Stimulated activated CD4-positive, alpha-beta T cell treated with anti-CD3 and anti-CD28 coated beads, Interleukin-15, amount 100 ng/mL, for 24 hours (primary cell): Measurements from ENCODE around the gene TSPO2.

Experiments
- DNase-seq: peaks from one replicate; pipeline ENCODE4 v3.0.0-alpha.2; 2020

The TSPO2 gene

DNA sequence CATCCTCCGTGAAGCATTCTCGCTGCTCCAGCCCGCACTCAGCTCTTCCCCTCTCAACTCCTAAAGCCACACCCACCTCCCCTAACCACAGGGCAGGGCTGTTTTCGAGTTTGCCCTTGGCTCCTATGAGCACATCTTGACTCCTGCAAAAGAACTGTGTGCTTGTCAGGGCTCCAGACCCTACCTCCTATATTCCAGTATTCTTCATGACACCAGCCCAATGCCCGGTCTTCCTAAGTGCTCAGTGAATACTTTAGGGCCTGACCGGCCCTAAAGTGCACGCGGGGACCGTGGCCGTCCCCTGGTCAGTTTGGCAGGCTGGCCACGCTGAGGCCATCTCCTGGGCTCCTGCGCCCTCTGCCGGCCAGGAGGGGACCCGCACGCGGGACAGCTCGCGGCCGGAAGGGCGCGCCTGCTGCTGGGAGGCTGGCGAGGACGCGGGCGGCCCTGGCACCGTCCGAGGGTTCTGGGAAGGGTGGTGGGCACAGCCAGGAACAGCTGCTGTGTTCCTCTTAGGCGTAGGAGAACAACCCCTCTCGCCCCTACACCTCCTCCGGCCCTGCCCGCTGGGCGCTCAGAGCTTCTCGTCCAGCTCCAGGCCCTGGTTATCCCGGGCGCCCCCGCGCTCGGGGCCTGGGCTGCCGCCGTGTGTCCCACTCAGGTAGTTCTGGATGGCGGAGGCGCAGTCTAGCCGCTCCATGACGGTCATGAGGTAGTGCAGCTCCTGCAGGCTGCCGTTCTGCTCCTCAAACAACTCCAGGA, 14.3 kb upstream of the TSPO2 start:
- peak; percentile 82 for DNase-seq

DNA sequence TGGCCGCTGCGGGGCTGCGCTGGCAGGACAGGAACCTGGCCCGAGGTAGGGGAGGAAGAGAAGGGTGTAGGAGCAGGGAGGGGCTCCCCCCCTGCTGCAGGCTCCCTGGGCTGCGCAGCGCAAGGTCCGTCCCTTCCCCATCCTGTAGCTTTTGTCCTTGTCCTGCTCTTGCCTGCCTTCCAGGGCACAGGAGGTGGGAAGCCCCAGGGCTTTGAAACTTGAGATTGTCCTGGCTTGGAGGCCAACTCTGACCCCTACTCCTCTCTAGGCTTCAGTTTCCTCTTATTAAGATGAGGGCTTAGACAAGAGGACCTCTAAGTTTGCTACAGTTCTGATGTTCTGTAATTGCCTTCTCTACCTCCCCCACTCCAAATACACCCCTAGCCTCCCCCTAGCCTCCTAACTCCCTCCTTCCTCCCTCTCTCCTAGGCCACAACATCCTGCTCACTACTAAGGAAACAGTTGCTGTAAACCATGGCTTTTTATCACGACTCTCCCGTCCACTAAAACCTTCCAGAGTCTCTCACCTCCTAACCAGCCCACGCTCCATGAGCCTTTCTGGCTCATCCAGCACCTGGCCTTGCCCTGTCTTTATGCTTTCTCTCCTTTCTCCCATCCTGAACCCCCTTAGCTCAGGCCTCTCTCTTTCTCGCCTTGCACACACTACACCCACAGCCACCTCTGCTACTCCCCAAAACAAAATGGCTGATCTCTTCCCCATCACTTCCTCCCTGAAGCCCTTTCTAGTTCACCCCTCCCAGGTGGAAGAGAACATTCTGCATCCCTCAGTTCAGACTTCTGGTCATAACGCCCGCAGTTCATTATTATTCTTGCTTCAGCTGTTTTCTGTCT, 13.5 kb upstream of the TSPO2 start:
- DNase-seq: no peak

DNA sequence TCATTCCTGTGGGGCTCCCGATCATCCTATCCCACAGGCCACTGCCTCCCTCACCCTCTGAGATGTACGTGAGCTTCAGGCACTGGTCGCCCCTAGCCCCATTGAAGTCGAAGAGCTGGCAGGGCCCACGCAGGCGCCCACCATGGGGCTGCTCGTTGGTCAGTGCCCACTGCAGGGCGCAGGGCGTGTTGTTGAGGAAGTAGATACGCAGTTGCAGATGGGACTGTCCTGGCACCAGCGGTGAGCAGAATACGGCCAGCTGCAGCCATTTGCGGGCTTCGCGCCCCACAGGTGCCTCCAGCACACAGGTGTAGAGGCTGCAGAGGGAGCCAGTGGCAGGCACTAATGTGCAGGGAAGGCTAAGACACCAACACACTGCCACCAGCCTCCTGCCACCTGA, 9.4 kb upstream of the TSPO2 start:
- DNase-seq: no peak

DNA sequence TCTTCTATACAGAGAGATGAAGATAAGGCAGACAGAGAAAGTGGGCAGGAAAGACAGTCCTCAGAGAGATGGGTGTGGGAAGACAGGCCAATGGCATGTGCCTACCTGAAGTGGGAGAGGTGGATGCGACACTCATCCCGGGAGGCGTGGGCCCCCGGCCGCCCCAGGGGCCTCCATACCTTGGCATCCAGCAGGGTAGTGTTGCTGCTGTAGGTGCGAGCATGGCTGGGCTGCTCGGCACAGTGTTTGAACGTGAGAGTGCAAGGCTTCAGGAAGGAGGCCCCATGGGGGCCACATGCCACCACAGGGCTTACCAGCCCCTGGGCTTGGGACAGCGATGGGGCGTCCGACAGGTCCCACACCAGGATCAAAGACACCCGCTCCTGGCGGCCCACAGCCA, 8.5 kb upstream of the TSPO2 start:
- DNase-seq: no peak

DNA sequence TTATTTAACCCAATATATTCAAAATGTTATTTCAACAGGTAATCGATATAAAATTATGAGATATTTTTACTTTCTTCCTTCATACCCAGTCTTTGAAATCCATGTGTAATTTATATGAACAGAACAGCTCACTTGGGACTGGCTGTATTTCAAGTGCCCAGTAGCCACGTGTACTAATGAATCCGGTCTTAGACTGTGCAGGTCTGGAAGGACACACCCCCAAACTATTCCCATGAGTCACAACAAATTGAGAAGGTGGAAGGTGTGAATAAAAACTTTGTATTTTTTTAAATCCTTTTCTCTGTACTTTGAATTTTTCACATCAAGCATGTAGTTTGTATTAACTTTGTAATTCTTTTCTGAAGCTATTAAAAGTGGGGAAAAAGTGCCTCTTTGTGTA, 6.1 kb upstream of the TSPO2 start:
- no peak for DNase-seq

DNA sequence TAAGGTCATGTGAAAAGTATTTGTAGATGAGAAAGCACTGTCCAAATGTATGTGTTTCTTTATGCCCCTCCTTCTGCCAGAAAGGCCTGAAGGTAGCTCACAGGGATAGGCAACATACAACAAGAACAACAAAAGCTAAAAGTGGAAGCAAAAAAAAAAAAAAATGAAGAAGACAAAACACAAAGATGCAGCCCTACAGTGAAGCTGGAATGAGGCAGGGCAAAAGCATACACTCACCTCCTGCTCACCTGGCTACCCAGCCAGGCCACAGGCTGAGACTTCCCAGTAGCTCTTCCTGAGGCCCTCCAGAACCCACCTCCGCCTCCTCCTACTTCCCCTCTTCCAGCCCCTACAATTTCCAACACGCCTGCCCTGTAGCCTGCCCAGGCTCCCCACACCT, 5.7 kb upstream of the TSPO2 start:
- DNase-seq: no peak

- DNase-seq: no peak
These were observed 5.0 kb upstream of the TSPO2 start for GRCh38 chr6:41037107-41037900.

DNA sequence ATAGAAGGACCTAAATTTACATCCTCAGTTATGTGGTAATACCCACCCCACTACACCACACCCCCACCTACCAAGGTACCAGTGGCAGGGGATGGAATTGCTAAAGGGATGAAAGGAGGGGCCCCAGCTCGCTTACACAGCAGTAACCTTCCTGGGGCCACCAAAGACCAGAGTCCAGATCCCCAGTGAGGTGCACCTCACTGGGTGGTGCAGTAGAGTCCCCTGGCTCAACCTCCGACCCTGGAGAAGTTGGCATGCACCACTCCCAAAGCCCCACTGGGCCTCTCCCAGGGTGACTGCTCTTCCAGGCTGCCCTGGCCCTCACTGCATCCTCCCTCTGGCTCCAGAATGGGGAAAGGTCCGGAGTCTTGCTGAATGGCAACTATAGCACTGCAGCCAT, 4.1 kb upstream of the TSPO2 start:
- no peak for DNase-seq

DNA sequence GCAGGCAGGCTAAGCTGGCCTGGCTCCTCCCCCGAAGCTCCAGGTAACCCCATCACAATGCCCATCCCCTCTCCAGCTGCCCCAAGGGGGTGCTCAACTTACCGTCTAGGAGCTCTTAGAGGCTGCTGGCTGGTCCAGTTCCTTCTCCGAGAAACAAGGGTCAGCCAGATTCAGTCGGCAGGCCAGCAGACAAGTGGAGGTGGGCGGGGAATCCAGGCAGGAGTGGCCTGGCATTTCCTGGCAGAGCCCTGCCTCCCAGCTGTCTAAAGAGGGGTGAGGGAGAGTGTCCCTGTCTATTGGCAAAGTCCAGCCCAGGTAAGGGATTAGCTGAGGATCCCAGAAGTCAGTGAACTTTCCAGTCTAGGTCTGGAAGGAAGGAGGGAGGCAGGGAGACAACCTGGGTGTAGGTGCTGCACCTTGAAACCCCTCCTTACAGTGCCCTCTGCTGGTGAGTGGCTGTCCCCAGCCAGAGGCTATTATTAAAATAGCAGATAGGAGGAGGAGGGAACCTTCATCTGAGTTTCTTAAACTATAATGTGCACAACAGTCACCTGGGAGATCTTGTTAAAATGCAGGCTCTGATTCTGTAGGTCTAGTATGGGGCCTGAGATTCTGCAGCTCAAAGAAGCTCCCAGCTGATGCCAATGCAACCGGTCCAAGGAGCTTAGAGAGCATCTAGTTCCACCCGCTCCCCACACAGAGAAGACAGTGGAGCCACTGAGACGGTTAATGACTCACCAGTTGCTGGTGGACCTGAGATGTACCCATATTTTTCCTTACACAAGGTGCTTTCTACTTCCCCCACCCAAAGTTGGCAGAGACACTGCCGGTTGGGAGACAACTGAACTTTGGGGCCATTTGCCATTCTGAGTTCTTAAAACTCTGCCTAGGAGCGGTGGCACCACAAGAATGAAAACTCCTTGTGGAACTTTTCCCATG, 2.9 kb upstream of the TSPO2 start, which contains the start of gene UNC5CL:
Gene UNC5CL (minus strand): TSS at position 162 of the 939 bp plus-strand sequence. CDS start 4,147 bp downstream, outside the sequence.
- DNase-seq: peak; percentile 72

DNA sequence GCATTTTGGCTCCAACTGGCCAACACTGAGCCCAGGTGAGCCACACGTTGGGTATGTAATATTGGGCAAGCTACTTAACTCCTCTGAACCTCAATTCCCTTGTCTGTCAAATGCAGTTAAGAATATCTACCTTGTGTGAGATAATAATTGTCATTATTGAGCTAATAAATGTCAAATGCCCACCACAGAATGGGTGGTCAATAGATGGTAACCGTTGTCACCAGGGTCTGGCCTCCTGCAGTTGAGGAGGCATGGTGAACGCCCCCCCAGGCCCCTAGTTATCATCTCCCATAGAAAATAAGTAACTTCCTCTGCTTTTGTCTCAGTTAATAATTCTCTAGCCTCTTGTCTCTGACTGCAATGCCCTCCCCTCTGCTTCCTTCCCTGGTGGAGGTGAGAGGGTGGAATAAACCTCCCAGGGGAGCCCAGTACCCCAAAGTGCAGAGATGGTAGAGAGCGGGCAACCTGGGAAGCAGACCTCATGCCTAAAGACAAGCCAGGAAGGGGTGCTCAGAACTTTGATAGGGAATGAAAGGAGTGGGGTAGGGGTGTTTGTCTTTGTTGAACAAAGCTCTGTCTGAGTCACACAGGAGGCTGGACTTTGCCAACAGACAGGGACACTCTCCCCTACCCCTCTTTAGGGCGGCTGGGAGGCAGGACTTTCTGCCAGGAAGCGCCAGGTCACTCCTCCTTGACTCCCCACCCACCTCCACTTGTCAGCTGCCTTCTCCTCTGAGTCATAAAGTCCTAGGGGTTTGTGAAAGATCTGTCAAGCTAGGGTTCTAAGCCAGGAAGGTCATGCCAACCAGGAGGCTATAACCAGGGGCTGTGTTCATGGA, 1.9 kb upstream of the TSPO2 start:
- DNase-seq: peak; percentile 16

DNA sequence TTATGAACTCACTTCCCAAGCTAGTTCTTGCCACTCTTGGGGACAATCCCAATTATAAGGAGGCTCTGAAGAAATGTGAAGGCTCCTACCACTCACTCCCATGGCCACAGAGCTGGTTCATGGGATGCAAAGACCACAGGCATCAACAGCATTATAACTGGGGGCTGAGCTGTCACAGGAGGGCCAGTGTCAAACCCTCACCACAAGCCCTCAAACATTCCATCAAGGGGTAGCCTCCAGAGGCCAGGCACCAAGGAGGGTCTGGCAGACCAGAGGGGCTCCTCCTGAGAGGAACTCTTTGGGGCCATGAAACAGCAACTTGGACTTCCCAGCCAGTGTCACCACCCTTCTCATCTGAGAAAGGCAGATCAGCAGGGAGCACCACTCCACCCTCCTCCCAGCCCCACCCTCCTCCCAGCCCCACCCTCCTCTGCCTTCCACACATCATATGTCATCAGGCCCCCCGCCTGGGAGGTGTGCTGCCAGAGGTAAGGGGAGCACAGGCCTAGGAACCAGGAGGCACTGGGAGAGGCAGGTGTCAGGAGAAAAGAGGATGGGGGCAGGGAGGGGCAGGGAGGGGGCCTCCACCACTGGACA, 1.2 kb upstream of the TSPO2 start:
- no peak for DNase-seq

DNA sequence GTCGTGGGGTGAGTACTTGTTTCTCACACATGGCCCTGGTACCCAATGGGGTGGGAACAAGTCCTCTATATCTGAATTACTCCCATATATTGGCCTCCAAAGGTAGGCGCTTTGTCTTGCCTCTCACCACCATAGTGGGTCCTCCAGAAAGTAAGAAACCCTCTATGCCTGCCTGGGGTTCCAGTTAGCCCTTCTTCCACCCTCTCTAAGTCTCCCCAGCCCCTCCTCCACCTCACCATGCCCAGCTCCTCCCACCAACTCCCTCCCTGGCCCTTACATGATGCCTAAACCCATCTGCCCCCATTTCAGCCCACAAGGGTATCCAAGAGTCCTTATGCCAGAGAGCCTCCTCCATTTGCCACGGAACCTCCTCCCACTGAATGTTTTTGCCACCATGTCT, 884 bp downstream of the TSPO2 start:
- DNase-seq: no peak

DNA sequence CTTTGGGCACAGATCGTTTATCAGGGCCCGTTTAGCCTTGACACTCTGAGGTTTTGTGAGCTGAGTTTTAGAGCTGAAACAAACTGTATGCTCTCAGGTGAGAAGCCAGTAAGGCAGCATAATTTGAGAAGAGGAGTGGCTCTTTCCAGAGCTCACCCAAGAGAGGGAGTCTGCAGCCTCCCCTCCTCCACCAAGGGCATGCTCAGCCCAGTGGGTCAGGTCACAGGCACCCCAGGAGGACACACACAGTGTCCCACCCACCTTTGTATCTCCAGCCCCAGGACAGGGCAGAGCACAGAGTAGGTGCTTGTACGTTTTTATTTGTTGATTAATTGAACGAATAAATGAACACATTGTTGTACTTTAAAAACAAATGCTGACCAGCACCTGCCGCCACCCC, 3.4 kb downstream of the TSPO2 start:
- DNase-seq: no peak

DNA sequence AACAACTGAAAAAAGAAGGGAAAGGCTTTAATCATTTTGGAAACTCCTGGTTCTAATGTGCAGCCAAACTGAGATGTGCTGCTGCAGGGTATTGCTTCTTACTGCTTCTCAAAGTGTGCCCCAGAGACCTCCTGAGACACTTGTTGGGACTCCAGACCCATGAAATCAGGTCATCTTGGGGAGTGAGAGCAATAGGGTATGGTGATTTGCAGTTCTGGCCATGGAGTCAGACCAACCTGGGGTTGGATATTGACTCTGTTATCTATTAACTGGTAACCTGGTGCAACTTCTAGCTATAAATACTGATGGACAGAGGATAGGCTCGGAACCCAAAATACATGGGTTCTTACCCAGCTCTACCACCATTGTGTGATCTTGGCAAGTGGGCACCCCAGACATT, 3.8 kb downstream of the TSPO2 start:
- no peak for DNase-seq

GRCh38 chr6:41047306-41047705, 5.0 kb downstream of the TSPO2 start:
- DNase-seq: no peak

DNA sequence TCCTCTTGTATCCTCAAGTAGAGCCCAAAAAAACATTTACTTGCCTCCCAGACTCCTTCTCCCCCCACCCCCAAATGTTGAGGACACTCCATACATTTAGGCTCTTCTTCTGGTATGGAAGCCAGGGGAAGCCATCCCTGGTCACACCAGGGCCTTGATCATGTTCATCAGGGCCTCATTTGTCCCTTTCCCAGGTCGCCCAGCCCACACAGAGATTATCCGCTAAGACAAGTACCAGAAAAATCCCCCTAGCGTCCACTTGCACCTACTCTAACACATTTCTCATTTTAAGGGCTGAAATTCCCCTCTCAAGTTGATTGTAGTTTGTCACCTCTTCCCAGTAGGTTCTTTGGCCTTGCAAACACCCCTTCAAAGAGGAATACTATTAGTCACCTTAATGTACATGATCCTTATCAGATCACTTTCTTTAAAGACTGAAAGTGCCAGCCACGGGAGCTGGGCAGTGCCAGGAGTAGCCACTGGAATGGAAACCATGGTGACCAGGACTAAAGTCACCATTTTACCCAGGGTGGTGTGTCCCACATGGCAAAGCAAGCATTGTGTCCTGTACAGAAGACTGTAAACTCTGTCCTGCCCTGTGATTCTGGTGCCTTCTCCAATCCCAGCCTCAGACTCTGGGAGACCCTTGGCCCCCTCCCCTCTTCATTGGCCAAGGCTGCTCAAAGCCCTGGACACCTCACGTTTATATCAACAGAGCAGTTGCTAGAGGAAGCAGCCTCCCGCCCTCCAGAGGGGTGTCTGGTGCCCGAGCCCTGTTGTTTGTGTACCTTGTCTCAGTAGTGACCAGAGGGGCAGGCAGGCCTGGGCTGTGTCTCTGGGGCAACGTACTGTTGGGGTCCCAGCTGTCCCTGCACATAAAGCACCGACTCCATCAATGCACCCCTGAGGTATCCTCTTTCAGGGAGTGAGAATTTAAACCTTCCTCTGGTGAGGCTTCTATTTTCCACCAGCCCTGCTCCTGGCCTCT, 5.8 kb downstream of the TSPO2 start:
- no peak for DNase-seq

DNA sequence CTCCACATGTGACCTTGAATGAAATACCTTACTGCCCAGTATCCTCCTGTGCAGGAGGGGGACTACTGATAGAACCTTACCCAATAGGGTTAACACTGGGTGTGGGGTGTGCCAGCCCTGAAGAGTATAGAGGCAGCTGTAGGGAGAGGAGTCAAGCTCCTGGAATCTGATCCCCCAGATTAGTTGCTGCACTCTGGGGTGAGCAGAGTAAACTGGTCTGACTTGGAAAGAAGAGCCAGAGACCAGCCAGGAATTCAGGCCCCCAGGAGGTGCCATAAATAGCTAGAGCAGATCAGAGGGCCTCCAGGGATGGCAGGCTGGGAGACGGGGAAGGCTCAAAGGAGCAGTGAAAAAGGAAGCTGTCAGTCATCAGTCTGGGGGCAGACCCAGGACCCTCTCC, 7.3 kb downstream of the TSPO2 start:
- no peak for DNase-seq

GRCh38 chr6:41049955-41050354, 7.7 kb downstream of the TSPO2 start:
- DNase-seq: no peak

- no peak for DNase-seq
These were observed 8.3 kb downstream of the TSPO2 start for GRCh38 chr6:41050536-41050935.

DNA sequence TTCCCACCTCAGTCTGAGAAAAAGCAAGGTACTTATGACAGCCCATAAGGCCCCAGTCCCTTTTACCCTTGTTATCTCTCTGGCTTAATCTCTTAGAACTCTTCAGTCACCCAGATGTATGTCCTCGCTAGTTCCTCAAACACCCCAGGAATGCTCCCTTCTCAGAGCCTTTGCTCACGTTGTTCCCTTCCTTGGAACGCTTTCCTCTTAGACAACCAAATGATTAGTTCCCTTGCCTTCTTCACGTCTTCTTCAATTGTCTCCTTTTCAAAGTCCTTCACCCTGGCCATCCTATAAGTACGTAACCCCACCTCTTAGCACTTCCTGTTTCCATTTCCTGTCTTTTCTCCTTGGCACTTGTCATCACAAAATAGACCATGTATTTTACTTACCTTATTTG, 9.6 kb downstream of the TSPO2 start:
- no peak for DNase-seq
